ENCODE measurements around the gene ACO1. TPM values are rescaled to one million over a fixed set of nuclear protein-coding genes. Genes with fewer than 3 reads are reported as not detected.
A peak's percentile ranks its signal among the peaks of the same experiment; 100 is the strongest.
"Not testable (repeated sequence)": the region's sequence is repeated elsewhere in the genome, so short reads cannot be mapped to it uniquely, and the experiment has no call there.

ACO1 gene
- 10 to 100 TPM; 10.1 to 16.6 TPM for total RNA-seq

DNA sequence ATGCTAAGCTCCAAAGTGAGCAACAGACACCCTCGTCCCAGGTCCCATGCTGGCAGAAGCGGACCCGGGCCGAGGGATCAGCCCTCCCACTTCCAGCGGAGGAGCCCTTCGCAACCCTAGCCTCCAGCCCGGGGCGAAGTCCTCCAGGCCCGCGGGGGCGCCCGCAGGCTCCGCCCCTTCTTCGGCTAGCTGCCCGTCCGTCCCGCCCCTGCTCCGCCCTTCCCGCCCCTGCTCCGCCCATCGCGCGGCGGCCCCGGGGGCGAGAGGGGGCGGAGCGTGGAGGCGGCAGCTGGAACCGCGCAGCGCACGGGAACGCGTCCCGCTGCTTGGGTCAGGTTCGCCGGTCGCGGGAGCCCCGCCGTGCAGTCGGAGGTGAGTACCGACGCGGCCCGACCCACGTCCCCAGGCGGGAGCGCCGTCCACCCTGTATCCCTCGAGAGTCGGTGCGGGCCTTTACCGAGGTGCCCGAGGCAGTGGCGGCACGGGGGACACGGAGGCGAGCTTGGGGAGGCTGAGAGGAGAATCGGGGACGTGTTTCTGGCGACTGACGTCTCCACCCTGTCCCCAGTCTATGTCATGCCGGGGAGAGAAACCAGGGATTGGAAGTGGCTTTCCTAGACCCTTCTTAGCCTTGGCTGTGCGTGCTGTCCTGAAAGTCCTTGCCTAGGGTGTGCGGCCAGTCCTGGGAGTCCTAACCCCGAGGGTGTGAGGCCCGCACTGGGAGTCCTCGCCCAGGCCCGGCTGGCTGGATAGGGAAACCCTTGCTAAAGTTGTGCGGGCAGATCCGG is at the start of gene ACO1:
ACO1 (plus strand) TSS at position 280 of the 788 bp plus-strand sequence. CDS start 20,864 bp downstream, outside the sequence.
- H3K27ac Mint-ChIP-seq: no peak within 1 kb of the TSS
- H3K36me3 Mint-ChIP-seq (ENCODE audit: insufficient read depth in 2 of 2): no peaks in the 10 kb centered on the region
- DNase-seq (peak; percentile 92), ATAC-seq (replicated peaks in 1 of 2) (peak; percentile 97)
- peaks cover 19% of the 10 kb centered on the region for H3K27me3 Mint-ChIP-seq (ENCODE audit: low read depth)
- H3K9me3 Mint-ChIP-seq: no peaks in the 10 kb centered on the region
- H3K4me3 Mint-ChIP-seq: peak within 1 kb of the TSS; percentile 81 to 87
- peaks cover under 1% of the 10 kb centered on the region for H3K4me1 Mint-ChIP-seq (ENCODE audit: low read depth)

DNA sequence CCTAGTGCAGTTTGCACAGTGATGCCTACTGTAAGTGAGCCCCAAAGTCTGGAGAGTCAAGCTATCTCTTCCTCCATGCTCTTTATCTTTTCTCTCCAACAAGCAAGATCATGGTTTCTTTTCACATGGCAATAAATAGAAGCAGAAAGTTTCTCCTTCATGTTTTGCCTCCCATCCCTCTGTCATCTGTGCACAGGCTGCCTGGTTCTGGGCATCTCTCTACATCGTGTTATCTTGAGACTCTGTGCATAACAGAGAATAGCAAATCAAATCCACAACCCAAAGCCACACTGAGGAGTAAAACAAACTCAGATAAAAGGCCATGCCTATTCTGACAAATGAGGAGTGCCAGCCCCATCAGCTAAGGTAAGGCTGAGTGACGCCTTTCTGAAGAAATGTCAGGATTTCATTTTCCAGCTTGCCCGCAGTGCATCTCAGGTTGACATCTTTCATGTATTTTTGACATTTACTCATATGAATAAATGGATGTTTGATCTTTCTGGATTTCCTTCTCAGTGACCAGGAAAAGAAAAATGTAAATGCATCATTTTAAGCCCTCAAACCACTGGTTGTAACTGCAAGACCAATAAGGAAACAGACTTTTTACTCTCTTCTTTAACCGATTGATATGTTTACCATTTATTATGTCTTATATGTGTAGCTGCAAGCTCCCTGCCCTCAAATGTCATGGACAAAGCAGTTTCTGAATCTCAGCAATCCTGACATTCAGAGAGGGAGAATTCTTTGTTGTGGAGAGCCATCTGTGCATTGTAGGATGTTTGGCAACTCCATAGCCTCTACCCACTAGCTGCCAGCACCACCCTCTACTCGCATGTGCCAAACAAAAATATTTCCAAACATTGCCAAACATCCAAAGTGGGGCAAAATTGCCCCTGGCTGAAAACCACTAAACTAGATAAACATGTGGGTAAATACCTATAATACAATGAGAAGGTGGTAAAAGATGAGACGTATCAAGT is 49.2 kb upstream of the ACO1 start:
- no peak for ATAC-seq (replicated peaks in 1 of 2)
- H3K9me3 Mint-ChIP-seq: no peaks in the 10 kb centered on the region
- no peaks in the 10 kb centered on the region for H3K27me3 Mint-ChIP-seq (ENCODE audit: low read depth)
- H3K36me3 Mint-ChIP-seq (ENCODE audit: insufficient read depth in 2 of 2): no peaks in the 10 kb centered on the region
- DNase-seq: no peak
- H3K4me3 Mint-ChIP-seq: no peak overlapping the region
- H3K27ac Mint-ChIP-seq: no peak overlapping the region
- no peaks in the 10 kb centered on the region for H3K4me1 Mint-ChIP-seq (ENCODE audit: low read depth)

DNA sequence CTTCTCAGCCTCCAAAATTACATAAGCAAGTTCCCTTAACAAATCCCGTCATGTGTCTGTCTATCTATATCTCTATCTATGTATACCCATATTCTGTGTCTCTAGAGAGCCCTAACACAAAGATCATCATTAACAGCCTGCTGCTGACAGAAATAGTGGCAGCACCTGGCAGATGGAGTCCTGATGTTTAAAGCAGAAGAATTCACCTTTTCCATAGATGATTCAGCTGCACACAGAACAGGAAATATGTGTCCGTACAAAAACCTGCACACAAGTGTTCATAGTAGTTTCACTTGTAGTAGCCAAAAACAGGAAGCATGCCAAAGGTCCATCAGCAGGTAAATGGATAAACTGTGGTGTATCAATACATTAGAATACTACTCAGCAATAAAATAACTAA is 45.0 kb upstream of the ACO1 start:
- no peaks in the 10 kb centered on the region for H3K27me3 Mint-ChIP-seq (ENCODE audit: low read depth)
- no peak overlapping the region for H3K4me3 Mint-ChIP-seq
- no peaks in the 10 kb centered on the region for H3K36me3 Mint-ChIP-seq (ENCODE audit: insufficient read depth in 2 of 2)
- H3K27ac Mint-ChIP-seq: no peak overlapping the region
- ATAC-seq (replicated peaks in 1 of 2) (no peak), DNase-seq (no peak)
- H3K9me3 Mint-ChIP-seq: no peaks in the 10 kb centered on the region
- no peaks in the 10 kb centered on the region for H3K4me1 Mint-ChIP-seq (ENCODE audit: low read depth)

DNA sequence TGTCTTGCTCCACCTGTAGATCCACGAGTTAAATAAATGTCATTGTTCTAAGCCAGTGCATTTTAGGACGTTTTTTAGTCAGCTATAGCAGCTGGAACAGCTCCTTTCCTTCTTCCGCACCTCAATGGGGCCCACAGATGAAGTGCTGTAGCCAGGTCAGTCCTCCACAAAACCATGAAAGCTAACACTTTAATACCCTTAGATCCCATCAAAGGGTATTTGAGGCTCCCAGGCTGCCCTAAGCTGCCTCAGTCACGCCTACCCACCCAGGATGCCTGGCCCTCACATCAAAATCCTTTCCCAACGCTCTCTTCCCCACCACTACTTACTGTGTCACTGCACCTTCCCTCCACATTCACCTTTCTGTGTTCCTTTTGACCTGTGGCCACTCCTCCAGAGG is 44.1 kb upstream of the ACO1 start:
- ATAC-seq (replicated peaks in 1 of 2) (no peak), DNase-seq (no peak)
- no peaks in the 10 kb centered on the region for H3K9me3 Mint-ChIP-seq
- no peaks in the 10 kb centered on the region for H3K27me3 Mint-ChIP-seq (ENCODE audit: low read depth)
- H3K36me3 Mint-ChIP-seq (ENCODE audit: insufficient read depth in 2 of 2): no peaks in the 10 kb centered on the region
- H3K4me3 Mint-ChIP-seq: no peak overlapping the region
- H3K4me1 Mint-ChIP-seq (ENCODE audit: low read depth): no peaks in the 10 kb centered on the region
- no peak overlapping the region for H3K27ac Mint-ChIP-seq

GRCh38 chr9:32344551-32345182 is 39.8 kb upstream of the ACO1 start:
- H3K4me1 Mint-ChIP-seq (ENCODE audit: low read depth): no peaks in the 10 kb centered on the region
- H3K9me3 Mint-ChIP-seq: no peaks in the 10 kb centered on the region
- peak in 1 of 2 donors; percentile 38 for ATAC-seq (replicated peaks in 1 of 2)
- peak overlapping the region in 1 of 2 donors; percentile 17 for H3K4me3 Mint-ChIP-seq
- no peaks in the 10 kb centered on the region for H3K36me3 Mint-ChIP-seq (ENCODE audit: insufficient read depth in 2 of 2)
- H3K27me3 Mint-ChIP-seq (ENCODE audit: low read depth): no peaks in the 10 kb centered on the region
- peak overlapping the region; percentile 27 for H3K27ac Mint-ChIP-seq
- DNase-seq: no peak

DNA sequence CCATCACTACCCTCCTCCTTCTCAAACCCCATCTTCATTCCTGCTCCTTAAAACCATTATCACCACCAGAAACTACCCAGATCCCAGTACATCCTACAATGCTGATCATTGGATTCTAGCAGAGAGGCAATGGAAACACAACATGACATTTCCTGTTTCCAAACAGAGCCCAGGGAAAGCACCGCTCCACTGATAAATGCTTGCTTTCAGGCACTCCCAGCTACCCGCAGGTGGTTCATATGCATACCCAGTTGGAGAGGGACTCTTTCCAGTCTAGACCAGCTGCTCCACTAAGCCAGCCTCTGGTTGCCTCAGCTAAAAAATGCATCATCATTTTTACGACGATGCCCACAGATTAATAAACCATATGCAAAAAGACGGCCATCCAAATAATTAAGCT is 39.2 kb upstream of the ACO1 start:
- no peaks in the 10 kb centered on the region for H3K36me3 Mint-ChIP-seq (ENCODE audit: insufficient read depth in 2 of 2)
- DNase-seq (no peak), ATAC-seq (replicated peaks in 1 of 2) (no peak)
- H3K9me3 Mint-ChIP-seq: no peaks in the 10 kb centered on the region
- H3K27ac Mint-ChIP-seq: no peak overlapping the region
- no peak overlapping the region for H3K4me3 Mint-ChIP-seq
- no peaks in the 10 kb centered on the region for H3K4me1 Mint-ChIP-seq (ENCODE audit: low read depth)
- no peaks in the 10 kb centered on the region for H3K27me3 Mint-ChIP-seq (ENCODE audit: low read depth)

GRCh38 chr9:32347571-32347970 is 36.9 kb upstream of the ACO1 start:
- no peak overlapping the region for H3K27ac Mint-ChIP-seq
- H3K27me3 Mint-ChIP-seq (ENCODE audit: low read depth): no peaks in the 10 kb centered on the region
- no peak overlapping the region for H3K4me3 Mint-ChIP-seq
- H3K36me3 Mint-ChIP-seq (ENCODE audit: insufficient read depth in 2 of 2): no peaks in the 10 kb centered on the region
- DNase-seq (no peak), ATAC-seq (replicated peaks in 1 of 2) (no peak)
- H3K9me3 Mint-ChIP-seq: no peaks in the 10 kb centered on the region
- no peaks in the 10 kb centered on the region for H3K4me1 Mint-ChIP-seq (ENCODE audit: low read depth)

GRCh38 chr9:32348106-32348695 is 36.2 kb upstream of the ACO1 start:
- H3K9me3 Mint-ChIP-seq: no peaks in the 10 kb centered on the region
- no peaks in the 10 kb centered on the region for H3K4me1 Mint-ChIP-seq (ENCODE audit: low read depth)
- H3K27ac Mint-ChIP-seq: no peak overlapping the region
- no peak overlapping the region for H3K4me3 Mint-ChIP-seq
- H3K36me3 Mint-ChIP-seq (ENCODE audit: insufficient read depth in 2 of 2): no peaks in the 10 kb centered on the region
- no peaks in the 10 kb centered on the region for H3K27me3 Mint-ChIP-seq (ENCODE audit: low read depth)
- no peak for ATAC-seq (replicated peaks in 1 of 2)
- DNase-seq: no peak

- Mint-ChIP-seq H3K4me3 (no peak overlapping the region), H3K9me3 (no peaks in the 10 kb centered on the region), H3K4me1 (ENCODE audit: low read depth) (no peaks in the 10 kb centered on the region), H3K27ac (no peak overlapping the region), H3K27me3 (ENCODE audit: low read depth) (no peaks in the 10 kb centered on the region), H3K36me3 (ENCODE audit: insufficient read depth in 2 of 2) (no peaks in the 10 kb centered on the region)
- ATAC-seq (replicated peaks in 1 of 2) (no peak), DNase-seq (no peak)
Measured at GRCh38 chr9:32349013-32349412, 35.4 kb upstream of the ACO1 start.

- ATAC-seq (replicated peaks in 1 of 2): no peak
- Mint-ChIP-seq H3K9me3 (no peaks in the 10 kb centered on the region), H3K4me3 (no peak overlapping the region), H3K4me1 (ENCODE audit: low read depth) (no peaks in the 10 kb centered on the region), H3K36me3 (ENCODE audit: insufficient read depth in 2 of 2) (no peaks in the 10 kb centered on the region), H3K27ac (no peak overlapping the region), H3K27me3 (ENCODE audit: low read depth) (no peaks in the 10 kb centered on the region)
- no peak for DNase-seq
Measured at GRCh38 chr9:32350682-32351081, 33.8 kb upstream of the ACO1 start.

- no peak for DNase-seq
- Mint-ChIP-seq H3K27me3 (ENCODE audit: low read depth) (no peaks in the 10 kb centered on the region), H3K9me3 (no peaks in the 10 kb centered on the region), H3K27ac (no peak overlapping the region), H3K4me1 (ENCODE audit: low read depth) (no peaks in the 10 kb centered on the region), H3K4me3 (no peak overlapping the region), H3K36me3 (ENCODE audit: insufficient read depth in 2 of 2) (no peaks in the 10 kb centered on the region)
- ATAC-seq (replicated peaks in 1 of 2): no peak
Measured at GRCh38 chr9:32351845-32352244, 32.6 kb upstream of the ACO1 start.

DNA sequence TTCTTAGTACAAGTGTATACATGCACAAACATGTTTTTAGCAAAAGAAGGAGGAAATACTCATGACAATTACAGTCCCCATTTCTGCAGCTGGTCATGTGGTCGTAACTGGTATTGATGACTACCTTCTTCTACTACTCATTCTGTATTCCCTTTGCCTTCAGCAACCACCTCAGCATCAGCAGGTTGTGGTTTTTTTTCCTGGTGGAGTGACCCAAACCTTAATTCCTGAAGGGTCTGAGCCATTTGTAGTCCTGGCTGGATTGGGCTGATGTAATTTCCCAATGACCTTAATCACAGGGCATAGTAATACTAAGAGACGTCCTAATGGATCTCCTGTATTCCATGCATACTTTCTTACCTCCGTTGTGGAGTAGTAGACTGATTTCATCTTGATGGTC is 31.0 kb upstream of the ACO1 start:
- H3K9me3 Mint-ChIP-seq; H3K27ac Mint-ChIP-seq; DNase-seq; H3K27me3 Mint-ChIP-seq (ENCODE audit: low read depth); H3K36me3 Mint-ChIP-seq (ENCODE audit: insufficient read depth in 2 of 2); H3K4me3 Mint-ChIP-seq; ATAC-seq (replicated peaks in 1 of 2); H3K4me1 Mint-ChIP-seq (ENCODE audit: low read depth): not testable (repeated sequence)

DNA sequence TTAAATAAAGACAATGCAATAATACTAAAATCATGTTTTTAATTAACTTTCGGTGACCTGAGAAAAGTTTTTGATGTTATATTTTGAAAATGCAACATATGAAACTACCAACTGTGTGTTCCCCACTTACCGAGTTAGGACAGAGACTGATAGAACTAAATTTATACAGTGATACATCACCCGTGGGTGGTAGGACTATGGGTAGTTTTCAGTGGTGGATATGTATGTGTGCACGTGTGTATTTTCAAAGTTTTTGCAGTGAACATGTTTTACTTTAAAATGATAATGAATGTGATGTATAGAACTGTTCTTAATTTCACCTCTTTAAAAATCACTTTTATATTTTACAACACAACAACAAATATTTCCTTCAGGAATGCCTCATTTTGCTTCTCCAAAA is 25.0 kb upstream of the ACO1 start:
- Mint-ChIP-seq H3K36me3 (ENCODE audit: insufficient read depth in 2 of 2) (no peaks in the 10 kb centered on the region), H3K27me3 (ENCODE audit: low read depth) (peaks cover 8% of the 10 kb centered on the region), H3K9me3 (no peaks in the 10 kb centered on the region), H3K4me1 (ENCODE audit: low read depth) (no peaks in the 10 kb centered on the region), H3K27ac (no peak overlapping the region), H3K4me3 (no peak overlapping the region)
- DNase-seq (no peak), ATAC-seq (replicated peaks in 1 of 2) (peak in 1 of 2 donors; percentile 65)

Data from activated T-cell treated with anti-CD3 and anti-CD28 coated beads, Interleukin-2, amount 50 U/mL, for 72 hours (primary cell).